COLO668 (cell line): ENCODE measurements around the gene MST1R.
A peak's percentile ranks its signal among the peaks of the same experiment; 100 is the strongest.

ENCODE experiments used
- DNase-seq: peaks from one replicate; lab custom pipeline; 2025; ENCODE audit not compliant: unreplicated experiment; lab: John Stamatoyannopoulos, UW

The MST1R gene

DNA sequence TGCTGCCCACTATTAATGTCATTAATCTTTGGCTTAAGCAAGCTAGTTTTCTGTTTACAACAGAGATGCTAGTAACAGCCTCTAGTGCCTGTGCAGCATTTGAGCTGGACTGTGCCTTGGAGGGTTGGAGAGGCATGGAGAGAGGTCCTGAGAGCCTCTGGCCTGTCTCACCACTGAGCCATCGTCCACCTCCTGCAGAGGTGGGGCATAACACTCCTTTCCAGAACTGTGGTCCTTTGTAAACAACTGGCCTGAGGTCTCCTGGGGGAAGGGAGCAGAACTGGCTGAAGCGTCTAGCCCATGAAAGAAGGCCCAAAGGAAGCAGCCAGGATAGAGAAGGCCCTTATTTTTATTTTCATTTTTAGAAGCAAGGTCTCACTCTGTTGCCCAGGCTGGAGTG, 24.0 kb downstream of the MST1R start:
- no peak for DNase-seq

DNA sequence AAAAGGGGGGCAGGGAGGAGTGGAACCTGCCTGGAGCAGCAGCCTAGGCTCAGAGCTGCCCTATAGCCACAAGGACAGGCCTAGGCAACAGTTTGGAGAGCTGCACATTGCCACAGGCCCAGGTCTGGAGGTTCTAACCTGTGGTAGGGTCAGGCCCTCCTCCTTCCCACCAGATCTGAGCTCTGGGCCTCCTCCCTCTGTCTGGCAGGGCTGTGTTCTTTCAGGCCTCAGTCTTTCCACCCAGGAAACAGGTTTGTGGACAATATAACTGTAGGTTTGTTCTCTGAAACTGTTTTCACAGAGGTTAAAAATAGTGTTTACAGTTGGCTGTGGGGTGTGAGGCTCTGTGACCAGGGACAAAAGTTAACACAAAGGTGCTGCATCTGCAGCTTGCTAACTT, 25.0 kb downstream of the MST1R start:
- no peak for DNase-seq

DNA sequence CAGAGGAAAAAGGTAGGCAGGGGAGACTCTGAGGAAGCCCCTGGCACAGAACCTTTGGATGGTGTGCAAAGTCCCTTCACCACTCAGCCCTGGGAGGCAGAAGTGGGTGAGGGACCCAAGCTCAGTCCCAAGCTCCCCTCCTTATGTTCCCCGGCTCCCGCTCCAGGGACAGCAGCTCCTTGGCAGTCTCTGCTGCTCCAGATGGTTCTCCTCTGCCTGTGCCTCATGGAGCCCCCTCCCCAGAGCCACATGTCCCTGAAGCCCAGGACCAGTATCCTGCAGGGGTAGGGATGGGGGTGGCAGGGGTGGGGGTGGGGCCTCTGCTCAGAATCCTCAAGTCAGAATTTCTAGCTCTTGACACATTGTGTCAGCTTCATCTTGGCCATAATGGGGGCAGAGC, 26.0 kb downstream of the MST1R start:
- DNase-seq = no peak

DNA sequence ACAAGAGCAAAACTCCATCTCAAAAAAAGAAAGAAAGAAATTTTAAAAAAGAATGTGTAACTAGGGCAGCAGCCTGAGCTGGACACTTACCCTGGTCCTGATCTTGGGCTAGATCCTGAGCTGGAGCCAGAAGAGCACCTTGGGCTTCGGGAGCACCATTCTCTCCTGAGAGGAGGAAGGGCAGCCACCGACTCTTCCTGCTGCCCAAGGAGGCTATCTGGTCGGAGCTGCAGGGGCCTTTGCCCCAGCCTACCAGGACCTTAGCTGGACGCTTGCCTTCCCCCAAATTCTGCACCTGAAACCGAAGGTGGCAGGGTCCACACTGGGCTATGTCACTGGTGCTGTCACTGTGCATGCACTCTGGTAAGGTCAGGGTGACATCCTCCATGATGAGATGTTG, 27.1 kb downstream of the MST1R start:
- no peak for DNase-seq

DNA sequence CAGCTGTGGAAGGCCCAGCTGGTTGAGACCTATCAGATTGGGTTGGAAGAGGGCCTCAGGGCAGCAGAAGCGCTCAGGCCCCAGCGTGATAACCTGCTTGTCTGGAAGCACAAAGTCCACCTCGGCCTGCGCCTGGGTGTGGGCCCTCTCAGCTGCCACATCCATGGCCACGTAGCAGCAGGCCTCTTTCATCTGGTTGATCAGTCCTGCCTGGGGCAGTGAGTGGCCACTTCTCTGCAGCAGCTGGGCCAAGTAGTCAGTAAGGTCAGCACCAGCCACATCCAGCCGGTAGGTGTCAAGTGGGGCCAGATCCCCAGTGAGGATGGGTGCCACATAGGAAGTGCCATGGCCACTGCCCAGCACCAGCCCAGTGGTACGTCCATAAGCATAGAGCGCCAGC, 30.1 kb downstream of the MST1R start:
- no peak for DNase-seq

DNA sequence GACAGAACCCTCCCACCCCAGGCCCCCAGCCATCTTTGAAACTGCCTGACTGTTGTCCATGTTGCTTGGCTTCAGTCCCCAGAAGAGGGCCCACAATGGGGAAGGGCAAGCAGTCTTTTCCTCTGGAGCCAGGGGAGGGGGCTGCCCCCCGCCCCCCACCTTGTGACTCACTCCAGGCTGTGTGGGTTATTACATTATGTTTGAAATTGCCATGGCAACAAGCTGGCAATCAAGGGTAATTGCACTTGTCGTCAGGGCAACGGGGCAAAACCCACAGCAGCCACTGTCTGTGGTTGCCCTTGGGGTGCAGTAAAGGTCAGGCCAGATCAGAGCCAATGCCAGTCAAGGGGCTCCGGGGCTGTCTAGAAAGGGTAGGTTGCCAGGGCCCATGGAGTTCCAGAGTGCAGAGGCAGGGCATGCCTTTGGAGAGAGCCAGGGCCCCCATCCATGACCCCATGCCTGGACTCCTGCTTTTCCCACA, 30.8 kb downstream of the MST1R start:
- DNase-seq = no peak

DNA sequence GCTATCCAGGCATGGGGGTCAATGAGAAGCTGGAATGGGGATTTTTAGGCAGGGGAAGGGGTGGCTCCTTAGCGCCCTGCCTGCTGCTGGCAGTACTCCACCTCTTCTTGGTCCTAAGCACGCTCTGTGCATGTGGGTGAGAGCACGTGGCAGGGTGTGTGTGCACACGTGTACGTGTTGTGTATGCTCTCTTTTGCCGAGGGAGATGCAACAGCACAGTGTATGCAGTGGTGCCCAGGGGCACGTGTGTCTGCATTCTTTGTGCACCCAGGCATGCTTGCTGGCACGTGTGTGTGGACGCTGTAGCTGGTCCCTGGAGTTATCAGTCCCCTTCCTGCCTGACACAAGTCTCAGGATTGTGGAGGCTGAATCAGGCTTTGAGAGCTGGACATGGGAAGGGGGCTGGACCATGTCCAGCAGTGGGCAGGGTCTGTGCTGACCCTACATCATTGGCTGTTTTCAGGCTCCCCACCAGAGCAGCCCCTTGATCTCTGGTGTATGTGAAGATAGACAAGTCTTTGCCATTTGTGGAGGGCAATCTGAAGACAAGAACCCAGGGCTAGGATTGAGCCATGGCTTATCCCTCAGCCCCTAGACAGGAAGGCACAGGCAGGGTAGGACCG, 32.0 kb downstream of the MST1R start:
- no peak for DNase-seq

DNA sequence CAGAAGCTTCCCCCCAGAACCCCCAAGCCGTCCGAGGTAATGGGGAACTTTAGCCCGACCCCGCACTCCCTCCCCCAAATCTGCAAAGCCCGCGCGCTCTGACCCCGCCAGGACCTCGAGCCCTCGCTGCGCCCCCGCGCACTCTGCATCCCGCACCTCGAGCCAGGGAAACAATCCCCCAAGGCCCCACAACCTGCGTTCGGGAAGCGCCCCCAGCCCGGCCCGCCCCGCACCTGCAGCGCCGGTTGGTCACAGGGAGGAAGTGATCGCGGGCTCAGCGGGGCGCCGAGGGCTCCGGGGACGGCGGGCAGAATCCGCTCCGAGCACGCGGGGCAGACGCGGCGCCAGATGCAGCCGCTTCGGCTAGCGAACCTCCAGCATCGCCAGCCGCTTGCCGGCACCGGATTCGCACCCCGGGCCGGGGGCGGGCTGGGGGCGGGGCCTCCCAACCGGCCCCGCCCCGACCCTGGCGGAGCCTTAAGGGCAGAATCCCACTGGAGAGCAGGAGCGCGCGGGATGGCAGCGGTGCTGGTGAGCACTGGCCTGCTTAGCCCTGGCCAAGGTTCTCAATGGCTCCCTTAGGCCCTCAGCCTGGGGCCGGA, 34.0 kb downstream of the MST1R start, which contains the start of gene CAMKV:
TSS of gene CAMKV (minus strand) at position 382 of the 602 bp plus-strand sequence. CDS start 7,518 bp downstream, outside the sequence.
- peak; percentile 53 for DNase-seq

DNA sequence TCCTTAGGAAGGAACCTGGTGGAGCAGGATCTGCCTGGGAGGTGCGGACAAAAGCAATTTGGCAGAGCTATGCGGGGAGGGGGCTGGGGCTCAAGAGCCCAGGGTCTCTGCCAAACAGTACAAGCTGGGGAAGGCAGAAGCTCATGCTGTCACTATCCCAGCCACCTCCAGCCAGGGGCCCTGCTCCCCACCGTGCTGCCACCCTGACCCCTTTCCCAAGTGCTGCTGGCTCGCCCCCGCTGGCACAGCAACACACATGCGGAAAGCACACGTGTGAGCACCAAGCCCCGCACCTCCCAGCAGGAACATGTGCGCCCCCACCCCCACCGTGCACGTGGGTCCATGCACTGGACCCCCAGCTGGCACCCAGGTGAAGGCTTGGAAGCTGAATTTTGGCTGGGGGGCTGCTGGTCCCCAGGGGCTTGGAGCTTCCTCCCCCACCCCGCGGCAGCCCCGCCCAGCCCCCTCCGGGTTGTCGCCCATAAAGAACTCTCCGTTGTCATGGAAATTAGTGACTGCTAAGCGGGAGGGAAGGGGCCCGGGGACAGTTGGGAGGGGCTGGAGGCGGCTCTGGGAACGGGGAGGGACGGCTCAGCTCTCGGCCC, 34.7 kb downstream of the MST1R start:
- no peak for DNase-seq

DNA sequence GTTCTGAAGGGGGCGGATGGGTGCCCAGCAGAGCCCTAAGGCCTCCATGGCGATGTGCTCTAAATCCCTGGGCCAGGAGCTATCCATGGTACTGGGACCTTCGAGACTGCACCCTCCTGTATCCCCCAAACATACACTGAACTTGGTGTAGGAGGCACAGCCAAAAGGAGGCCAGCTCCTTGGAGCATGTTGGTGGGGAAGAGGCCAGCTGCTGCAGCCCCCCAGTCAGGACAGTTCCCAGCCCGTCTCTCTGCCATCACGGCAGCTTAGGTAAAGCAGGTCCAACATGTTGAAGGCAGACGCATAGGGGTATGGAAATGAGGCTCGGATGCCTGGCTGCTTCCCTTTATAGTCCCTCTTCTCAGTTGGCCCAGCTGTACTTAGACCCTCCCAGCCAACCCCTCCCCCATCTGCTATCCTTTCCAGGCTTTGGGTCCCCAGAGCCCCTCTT, 35.8 kb downstream of the MST1R start:
- DNase-seq = no peak

DNA sequence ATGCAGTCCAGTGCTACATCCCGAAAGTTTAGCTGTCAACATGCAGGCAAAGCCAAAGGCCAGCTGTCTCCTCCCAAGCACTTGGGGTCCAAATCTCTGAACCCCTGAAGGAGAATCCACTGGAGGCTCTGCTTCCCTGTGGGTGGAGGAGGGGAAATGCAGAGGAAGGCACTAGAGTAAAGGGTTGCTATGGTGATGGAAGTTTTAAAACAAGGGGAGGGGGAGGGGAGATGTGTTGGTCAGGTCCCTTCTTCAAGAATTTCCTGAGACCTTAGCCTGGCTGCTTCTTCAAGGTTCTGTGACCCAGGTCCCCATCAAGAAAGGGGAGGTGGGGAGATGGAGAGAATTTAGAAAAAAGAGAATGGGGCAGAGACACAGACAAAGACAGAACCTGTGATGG, 36.3 kb downstream of the MST1R start:
- no peak for DNase-seq

DNA sequence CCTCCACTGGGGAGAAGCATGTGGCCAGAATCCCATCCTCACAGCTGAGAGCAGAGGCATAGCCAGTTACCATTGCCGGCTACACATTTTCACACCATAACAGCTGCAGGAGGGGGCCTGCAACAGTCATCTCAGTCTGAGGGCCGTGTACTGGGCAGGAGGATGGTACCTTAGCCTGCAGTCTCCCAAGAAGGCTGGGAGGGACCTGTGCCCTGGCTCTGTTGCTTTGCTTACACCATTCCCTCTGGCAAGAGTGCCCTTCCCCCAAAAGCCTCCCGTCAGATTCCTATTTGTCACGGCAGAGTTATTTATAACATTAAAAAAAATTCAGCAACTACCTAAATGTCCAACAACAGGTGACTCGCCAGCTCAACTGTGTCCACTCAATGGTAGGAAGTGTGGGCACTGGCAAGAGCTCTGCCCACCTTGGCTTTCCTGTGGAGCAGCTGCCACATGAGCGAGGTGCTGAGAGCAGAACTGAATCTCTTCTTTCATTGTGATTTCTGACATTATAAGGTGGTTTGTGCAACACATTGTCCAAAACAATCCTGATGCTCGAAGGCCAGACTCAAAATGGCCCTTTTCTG, 38.4 kb downstream of the MST1R start:
- no peak for DNase-seq

DNA sequence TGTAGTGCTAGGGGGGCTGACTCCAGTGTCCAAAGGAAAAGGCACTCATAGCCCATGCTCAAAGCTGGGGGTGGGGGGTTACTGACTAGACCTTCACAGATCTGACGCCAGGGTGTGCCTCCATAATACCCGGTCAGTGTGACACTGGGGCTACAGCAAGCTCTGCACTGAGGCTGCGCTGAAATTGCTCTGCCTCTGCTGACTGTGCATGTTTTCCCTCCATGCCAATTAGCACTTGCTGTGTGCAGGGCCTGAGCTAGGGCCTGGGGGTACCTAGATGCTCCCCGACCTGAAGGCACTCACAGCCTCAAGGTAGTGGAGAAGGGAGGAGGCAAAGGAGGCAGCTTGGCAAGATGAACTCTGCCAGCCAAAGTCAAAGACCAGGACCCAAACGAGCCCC, 39.2 kb downstream of the MST1R start:
- no peak for DNase-seq

DNA sequence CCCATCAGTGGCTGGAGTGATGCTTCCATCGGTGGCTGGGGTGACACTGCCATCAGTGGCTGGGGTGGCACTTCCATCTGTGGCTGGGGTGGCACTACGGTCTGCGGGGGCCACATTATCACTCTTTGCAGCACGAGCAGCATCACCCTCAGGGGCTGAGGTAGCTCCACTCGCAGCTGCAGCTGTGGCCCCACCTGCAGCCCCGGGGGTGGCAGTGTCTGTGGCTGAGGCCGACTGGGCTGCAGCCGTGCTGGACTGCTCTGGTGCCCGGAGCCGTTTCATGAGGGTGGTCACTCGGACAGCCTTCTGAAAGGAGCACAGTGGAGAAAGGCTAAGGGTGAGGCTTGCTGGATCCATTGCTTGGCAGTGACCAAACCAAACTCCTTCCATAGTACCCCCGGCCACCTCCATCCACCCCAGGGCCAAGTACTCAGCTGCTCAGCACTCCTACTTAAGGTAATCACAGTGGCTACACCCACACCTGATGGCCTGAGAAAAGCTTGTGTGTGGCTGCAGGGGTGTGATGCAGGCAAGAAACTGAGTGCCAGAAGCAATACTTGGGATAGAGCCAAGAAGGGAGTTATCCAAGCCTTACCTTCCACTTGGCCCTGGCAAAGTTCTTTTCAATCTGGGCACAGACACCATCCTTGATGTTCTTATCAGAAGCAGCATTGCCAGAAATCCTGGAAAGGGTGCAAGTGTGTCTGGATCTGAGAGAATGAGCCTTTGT, 43.9 kb downstream of the MST1R start:
- DNase-seq = no peak

DNA sequence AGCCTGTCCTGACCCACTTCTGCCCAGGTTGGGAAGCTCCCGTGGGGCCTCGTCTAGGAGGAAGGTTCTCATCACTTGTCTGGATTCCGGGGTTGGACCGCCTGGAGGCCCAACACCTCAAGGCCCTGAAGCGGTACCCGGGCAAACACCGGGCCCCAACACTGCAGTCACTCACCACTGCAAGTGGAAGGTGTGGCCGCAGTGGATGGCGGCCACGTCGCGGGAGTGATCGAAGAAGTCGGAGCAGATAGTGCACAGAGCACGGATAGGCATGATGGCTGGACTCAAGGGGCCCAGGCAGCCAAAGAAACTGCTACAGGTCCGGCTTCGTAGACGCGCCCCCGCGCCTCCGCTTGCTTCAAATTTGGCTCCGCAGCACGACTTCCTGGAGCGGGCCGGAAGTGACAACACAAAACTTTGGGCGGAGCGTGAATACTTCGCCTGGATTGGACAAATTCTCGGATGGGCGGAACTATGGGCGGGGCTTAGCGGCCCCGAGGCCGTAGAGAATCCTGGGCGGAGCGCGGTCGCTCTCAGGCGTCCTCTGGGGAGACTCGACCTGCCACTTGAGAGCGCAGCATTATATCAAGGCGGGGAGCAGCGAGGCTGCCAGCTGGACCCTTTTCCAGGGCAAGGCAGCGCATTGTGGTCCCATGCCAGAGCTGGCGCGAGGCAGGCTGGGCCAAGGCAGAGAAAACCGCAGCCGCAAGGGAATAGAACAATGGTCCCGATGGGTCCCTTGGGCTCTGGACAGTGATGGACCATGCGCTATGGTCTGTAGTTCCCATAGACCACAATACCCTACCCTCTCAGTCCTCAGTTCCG, 47.3 kb downstream of the MST1R start, which contains the start of gene TRAIP:
TSS of gene TRAIP (minus strand) at position 384 of the 825 bp plus-strand sequence. CDS start at position 273, 111 bp downstream.
- DNase-seq = peak; percentile 91

DNA sequence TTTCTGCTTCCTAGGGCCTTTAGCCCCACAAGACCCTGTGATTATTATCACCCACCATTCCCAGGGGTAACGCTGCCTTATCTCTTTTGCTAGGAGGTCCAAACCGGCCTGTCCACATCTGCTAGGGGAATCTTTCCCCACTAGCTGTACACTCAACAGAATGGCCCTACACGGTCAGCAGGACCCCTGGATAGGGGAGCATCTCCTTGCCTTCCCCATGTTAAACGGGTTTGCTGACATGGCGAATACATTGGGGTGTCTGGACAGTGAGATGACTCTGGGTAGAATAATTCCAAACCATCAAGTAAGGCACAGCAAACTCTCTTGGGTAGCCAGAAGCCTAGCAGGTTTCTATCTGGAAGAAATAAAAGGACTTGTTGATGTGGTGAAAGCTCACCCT, 48.0 kb downstream of the MST1R start:
- DNase-seq = no peak

DNA sequence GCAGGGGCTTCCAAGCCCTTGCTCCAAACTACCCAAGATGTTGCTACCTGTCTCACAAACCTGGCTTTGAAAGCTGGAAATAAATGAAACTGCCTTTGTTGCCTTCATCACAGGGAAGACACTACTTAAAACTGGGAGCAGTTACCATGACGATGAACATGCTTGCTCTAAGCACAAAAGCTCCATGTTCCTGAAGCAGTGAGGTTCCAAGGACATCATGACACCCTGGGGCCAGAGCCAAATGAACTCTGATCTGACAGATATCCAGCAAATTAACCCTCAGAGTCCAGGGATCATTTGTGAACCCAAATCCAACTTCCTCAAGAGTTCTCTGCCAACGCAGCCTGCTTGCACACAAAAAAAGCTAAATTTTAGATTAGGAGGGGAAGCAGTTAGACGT, 58.0 kb downstream of the MST1R start:
- no peak for DNase-seq

DNA sequence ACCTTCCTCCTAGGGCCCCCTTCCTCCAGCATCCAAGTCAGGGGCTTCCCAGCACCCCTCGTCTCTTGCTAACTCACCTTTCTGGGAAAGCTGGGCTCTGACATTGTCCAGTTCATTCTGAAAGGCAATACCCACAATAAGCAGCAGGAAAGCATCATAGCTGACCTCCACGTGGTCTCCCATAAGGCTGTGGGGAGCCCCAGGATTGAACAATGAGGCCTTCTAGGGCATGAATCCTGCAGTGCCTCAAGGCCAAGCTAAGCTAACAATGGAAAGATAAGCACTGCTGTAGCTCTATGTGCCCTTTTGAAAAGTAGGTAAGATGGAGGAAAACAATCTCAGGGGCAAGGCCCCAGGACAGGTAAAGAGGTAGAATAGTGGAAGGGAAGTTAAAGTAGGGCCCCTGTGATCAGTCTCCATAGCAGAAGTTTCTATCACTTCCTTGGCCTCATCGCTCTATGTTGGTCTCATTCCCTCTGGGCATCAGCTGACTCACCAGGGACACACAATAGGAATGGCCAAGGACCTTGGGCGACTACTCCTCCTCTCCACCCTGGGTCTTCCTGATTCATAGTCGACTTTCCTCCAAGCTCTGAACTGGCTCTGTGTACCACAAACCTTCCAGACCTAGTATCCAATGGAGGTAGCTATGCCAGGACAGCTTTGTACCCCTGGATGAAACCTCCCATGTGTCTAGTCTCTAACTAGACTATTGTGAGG, 59.0 kb downstream of the MST1R start:
- no peak for DNase-seq

DNA sequence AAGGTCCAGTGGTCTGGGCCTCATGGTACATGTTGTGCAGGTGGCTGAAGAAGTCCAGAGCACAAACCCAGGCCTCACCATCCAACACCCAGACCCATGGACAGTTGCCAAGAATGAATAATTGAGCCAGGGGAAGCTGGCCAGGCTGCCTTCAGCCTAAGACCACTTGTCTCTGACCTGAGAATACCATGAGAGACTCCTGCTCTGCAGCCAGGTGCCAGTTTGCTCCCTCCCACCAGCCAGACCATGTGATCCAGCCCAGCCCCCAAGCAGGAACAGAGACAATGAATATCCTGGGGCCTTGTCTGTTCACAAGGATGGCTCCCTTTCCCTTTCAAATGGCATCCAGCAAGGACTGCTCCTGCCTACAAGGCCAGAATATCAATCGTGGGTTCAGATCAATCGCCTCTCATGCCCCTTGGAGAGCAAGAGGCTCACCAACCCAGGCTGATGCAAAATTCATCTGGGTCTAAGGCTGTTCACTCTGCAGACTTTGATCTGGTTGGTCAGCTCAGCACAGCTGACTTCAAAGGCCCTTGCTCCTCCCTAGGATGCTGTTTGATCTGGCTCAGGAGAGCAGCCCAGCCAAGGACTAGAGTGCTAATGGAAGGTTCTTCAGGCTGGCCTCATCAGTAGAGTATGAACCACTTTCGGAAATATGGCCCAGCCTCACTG, 60.7 kb downstream of the MST1R start:
- no peak for DNase-seq
